Measurements from ENCODE around the gene RBM3. TPM values are rescaled to one million over a fixed set of nuclear protein-coding genes. Genes with fewer than 3 reads are reported as not detected.

The RBM3 gene
- total RNA-seq, 1 experiment from 2014 or later, result 264 TPM

DNA sequence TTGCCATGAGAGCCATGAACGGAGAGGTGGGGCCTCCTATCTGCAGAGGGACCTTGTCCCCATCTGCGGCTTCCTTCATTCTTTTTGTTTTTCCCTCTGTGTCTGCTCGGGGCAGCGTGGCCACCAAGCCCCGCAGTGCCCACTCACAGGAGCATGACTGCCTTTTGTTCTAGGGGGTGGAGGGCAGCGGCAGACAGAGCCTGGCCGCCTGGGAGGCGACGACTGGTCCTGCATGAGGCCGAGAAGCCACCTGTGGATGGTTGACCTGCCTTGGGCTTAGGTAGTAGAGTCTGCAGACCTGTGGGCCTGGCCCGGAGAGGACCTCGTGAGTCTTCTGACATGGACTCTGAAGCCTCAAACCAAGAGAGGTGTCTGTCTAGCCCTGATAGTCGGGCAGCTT is 1.4 kb downstream of the RBM3 start:
- H3K9me3 Mint-ChIP-seq (ENCODE audit: unreplicated experiment), result no peaks in the 10 kb centered on the region
- Histone ChIP-seq H3K4me3 (ENCODE audit: low read depth, low read length) (peak overlapping the region; percentile 80), H3K27me3 (replicated peaks; ENCODE audit: control insufficient read depth, insufficient read depth, low read length) (no peaks in the 10 kb centered on the region), H3K4me1 (peaks cover 40% of the 10 kb centered on the region), H3K9me3 (no peaks in the 10 kb centered on the region), H3K36me3 (ENCODE audit: control insufficient read depth, insufficient read depth, low read length) (peaks cover 9% of the 10 kb centered on the region)
- peaks cover 6% of the 10 kb centered on the region for H3K4me1 Mint-ChIP-seq (ENCODE audit: low read depth, unreplicated experiment)
- peak overlapping the region; percentile 94 for H3K4me3 Mint-ChIP-seq (ENCODE audit: unreplicated experiment)
- H3K27me3 Mint-ChIP-seq (ENCODE audit: insufficient read depth, unreplicated experiment), result no peaks in the 10 kb centered on the region
- ChIA-PET CTCF (interaction anchor here (0.5 kb wide), 1 partner anchor 120 kb away, joined by 3 read pairs; no protein-coding TSS in a partner anchor), POLR2A (no interaction called here)
- intact Hi-C loops (cut with micrococcal nuclease; ENCODE audit: unreplicated experiment), result no loop called here
- H3K27ac Mint-ChIP-seq (ENCODE audit: unreplicated experiment), result peak overlapping the region; percentile 99
- TF ChIP-seq, protein P1, sequence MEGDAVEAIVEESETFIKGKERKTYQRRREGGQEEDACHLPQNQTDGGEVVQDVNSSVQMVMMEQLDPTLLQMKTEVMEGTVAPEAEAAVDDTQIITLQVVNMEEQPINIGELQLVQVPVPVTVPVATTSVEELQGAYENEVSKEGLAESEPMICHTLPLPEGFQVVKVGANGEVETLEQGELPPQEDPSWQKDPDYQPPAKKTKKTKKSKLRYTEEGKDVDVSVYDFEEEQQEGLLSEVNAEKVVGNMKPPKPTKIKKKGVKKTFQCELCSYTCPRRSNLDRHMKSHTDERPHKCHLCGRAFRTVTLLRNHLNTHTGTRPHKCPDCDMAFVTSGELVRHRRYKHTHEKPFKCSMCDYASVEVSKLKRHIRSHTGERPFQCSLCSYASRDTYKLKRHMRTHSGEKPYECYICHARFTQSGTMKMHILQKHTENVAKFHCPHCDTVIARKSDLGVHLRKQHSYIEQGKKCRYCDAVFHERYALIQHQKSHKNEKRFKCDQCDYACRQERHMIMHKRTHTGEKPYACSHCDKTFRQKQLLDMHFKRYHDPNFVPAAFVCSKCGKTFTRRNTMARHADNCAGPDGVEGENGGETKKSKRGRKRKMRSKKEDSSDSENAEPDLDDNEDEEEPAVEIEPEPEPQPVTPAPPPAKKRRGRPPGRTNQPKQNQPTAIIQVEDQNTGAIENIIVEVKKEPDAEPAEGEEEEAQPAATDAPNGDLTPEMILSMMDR (IDR thresholded peaks at IDR 0.05; ENCODE audit: insufficient read depth in 1 of 2, low read depth in 1 of 2, low read length in 1 of 2, severe bottlenecking in 1 of 2, unreplicated experiment in 1 of 2), result no peak
- H3K36me3 Mint-ChIP-seq (ENCODE audit: insufficient read depth, unreplicated experiment), result peaks cover 63% of the 10 kb centered on the region
- no peak for DNase-seq
- BruUV-seq (replicated peaks), result no TSS peak

DNA sequence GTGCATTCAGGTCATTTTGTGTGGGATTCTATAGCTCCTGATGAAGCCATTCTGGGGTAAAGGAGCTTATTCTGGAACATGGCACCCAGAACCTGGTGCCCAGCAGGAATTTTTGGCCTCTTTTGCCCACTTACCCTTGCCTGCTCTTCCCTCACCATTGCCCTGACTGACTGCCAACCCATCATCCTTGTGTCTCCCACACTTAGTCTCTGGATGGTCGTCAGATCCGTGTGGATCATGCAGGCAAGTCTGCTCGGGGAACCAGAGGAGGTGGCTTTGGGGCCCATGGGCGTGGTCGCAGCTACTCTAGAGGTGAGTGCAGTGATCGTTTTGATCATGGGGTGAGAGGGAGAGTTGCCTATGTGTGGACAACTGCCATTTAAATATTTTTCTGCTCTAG is 1.8 kb downstream of the RBM3 start:
- no peak for DNase-seq
- BruUV-seq (replicated peaks), result no TSS peak
- Histone ChIP-seq H3K4me3 (ENCODE audit: low read depth, low read length) (no peak overlapping the region; the same call in 1 of the 2 replicates), H3K27me3 (replicated peaks; ENCODE audit: control insufficient read depth, insufficient read depth, low read length) (no peaks in the 10 kb centered on the region), H3K4me1 (peaks cover 42% of the 10 kb centered on the region), H3K36me3 (ENCODE audit: control insufficient read depth, insufficient read depth, low read length) (peaks cover 9% of the 10 kb centered on the region), H3K9me3 (no peaks in the 10 kb centered on the region)
- ChIA-PET POLR2A (no interaction called here), CTCF (interaction anchor here (0.5 kb wide), 1 partner anchor 119 kb away, joined by 3 read pairs; no protein-coding TSS in a partner anchor)
- H3K36me3 Mint-ChIP-seq (ENCODE audit: insufficient read depth, unreplicated experiment), result peaks cover 63% of the 10 kb centered on the region
- TF ChIP-seq, protein P1 (IDR thresholded peaks at IDR 0.05; ENCODE audit: insufficient read depth in 1 of 2, low read depth in 1 of 2, low read length in 1 of 2, severe bottlenecking in 1 of 2, unreplicated experiment in 1 of 2), result no peak
- no peaks in the 10 kb centered on the region for H3K27me3 Mint-ChIP-seq (ENCODE audit: insufficient read depth, unreplicated experiment)
- intact Hi-C loops (cut with micrococcal nuclease; ENCODE audit: unreplicated experiment), result no loop called here
- H3K4me3 Mint-ChIP-seq (ENCODE audit: unreplicated experiment), result peak overlapping the region; percentile 94
- no peaks in the 10 kb centered on the region for H3K9me3 Mint-ChIP-seq (ENCODE audit: unreplicated experiment)
- peaks cover 6% of the 10 kb centered on the region for H3K4me1 Mint-ChIP-seq (ENCODE audit: low read depth, unreplicated experiment)
- no peak overlapping the region for H3K27ac Mint-ChIP-seq (ENCODE audit: unreplicated experiment)

DNA sequence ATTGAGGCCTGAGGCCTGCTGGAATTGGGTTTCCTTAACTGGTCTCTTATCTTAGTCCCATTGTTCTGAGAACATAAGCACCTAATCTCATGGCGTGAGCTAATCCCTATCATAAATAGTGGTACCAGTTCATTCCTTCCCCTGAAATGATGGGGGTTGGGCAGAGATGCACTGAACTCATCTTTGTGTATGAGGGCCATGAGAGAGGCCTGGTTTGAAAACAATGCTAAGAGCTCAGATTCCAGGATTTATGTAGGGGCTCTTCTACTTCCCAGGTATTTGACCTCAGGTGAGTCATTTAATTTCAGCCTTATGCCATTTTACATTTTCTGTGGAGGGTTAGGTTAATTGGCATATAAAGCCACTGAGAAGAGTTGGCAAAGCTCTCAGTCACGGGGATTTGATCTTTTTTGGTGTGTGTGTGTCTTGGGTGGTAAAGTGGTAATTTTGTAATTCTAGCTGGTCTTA is 4.4 kb downstream of the RBM3 start:
- no peak overlapping the region for H3K4me3 ChIP-seq (ENCODE audit: low read depth, low read length)
- ChIA-PET CTCF (no interaction called here), POLR2A (no interaction called here)
- H3K36me3 Mint-ChIP-seq (ENCODE audit: insufficient read depth, unreplicated experiment), result peaks cover 60% of the 10 kb centered on the region
- BruUV-seq (replicated peaks), result no TSS peak
- peak overlapping the region; percentile 46 for H3K4me3 Mint-ChIP-seq (ENCODE audit: unreplicated experiment)
- peaks cover 9% of the 10 kb centered on the region for H3K36me3 ChIP-seq (ENCODE audit: control insufficient read depth, insufficient read depth, low read length)
- TF ChIP-seq, protein P1 (IDR thresholded peaks at IDR 0.05; ENCODE audit: insufficient read depth in 1 of 2, low read depth in 1 of 2, low read length in 1 of 2, severe bottlenecking in 1 of 2, unreplicated experiment in 1 of 2), result no peak
- peaks cover 54% of the 10 kb centered on the region for H3K4me1 ChIP-seq
- no peak overlapping the region for H3K27ac Mint-ChIP-seq (ENCODE audit: unreplicated experiment)
- no peaks in the 10 kb centered on the region for H3K9me3 ChIP-seq
- no peaks in the 10 kb centered on the region for H3K27me3 ChIP-seq (replicated peaks; ENCODE audit: control insufficient read depth, insufficient read depth, low read length)
- H3K27me3 Mint-ChIP-seq (ENCODE audit: insufficient read depth, unreplicated experiment), result no peaks in the 10 kb centered on the region
- DNase-seq, result peak in 1 of 2 experiments; percentile 14
- intact Hi-C loops (cut with micrococcal nuclease; ENCODE audit: unreplicated experiment), result no loop called here
- H3K9me3 Mint-ChIP-seq (ENCODE audit: unreplicated experiment), result no peaks in the 10 kb centered on the region
- peaks cover 6% of the 10 kb centered on the region for H3K4me1 Mint-ChIP-seq (ENCODE audit: low read depth, unreplicated experiment)
